Prostate gland (tissue), 2 donors: ENCODE measurements around the gene FOXRED1. TPM values are rescaled to one million over a fixed set of nuclear protein-coding genes. Genes with fewer than 3 reads are reported as not detected.

Experiments
- small RNA-seq, 2 donors: library from RNA; depleted of rRNA; stranded (forward); fragments of <200 nt; gene quantifications; one replicate each; pipeline ENCODE3, GENCODE V24; 2016
- total RNA-seq, 2 donors: library from RNA; depleted of rRNA; stranded (reverse); fragments of >200 nt; gene quantifications; one replicate each; pipeline ENCODE4 v1.1.0, GENCODE V29; 2016

Gene FOXRED1
- total RNA-seq, 2 donors from 2014 or later: 23.9 to 44.0 TPM

Small RNA genes lying within 50 kb of the gene (small RNA-seq; reads per million reads assigned to genes)
- 0 reads per million in 2 donors for gene RN7SL351P

Other genes with a start within 250 kb of the FOXRED1 start
- gene CDON, start 206.3 kb upstream of the FOXRED1 start, total RNA-seq: 10 to 100 TPM in 1 of 2 donors, 1 to 10 TPM in 1; 9.8 to 26.9 TPM
- gene RPUSD4, start 57.5 kb upstream of the FOXRED1 start, total RNA-seq: 10 to 100 TPM; 13.0 to 29.7 TPM
- 10 to 100 TPM; 18.9 to 21.7 TPM for gene FAM118B, start 57.4 kb upstream of the FOXRED1 start, total RNA-seq
- gene SRPRA, start 259 bp upstream of the FOXRED1 start, total RNA-seq: 100 to 1,000 TPM; 141 to 154 TPM
- 10 to 100 TPM; 15.2 to 19.9 TPM for gene TIRAP, start 13.9 kb downstream of the FOXRED1 start, total RNA-seq
- 10 to 100 TPM; 12.6 to 17.5 TPM for gene DCPS, start 34.9 kb downstream of the FOXRED1 start, total RNA-seq
- 100 to 1,000 TPM in 1 of 2 donors, 10 to 100 TPM in 1; 29.2 to 192 TPM for gene ST3GAL4, start 86.5 kb downstream of the FOXRED1 start, total RNA-seq